HG03135 (cell line): ENCODE data around the gene PHF11.
"Not testable (repeated sequence)": the region's sequence is repeated elsewhere in the genome, so short reads cannot be mapped to it uniquely, and the experiment has no call there.

Experiments used
- ATAC-seq: cut with Tn5 transposase; IDR thresholded peaks from one replicate; pipeline ENCODE4 v1.9.1; 2021; ENCODE audit warnings: mild to moderate bottlenecking, moderate library complexity; ENCODE audit not compliant: unreplicated experiment

PHF11 gene

DNA sequence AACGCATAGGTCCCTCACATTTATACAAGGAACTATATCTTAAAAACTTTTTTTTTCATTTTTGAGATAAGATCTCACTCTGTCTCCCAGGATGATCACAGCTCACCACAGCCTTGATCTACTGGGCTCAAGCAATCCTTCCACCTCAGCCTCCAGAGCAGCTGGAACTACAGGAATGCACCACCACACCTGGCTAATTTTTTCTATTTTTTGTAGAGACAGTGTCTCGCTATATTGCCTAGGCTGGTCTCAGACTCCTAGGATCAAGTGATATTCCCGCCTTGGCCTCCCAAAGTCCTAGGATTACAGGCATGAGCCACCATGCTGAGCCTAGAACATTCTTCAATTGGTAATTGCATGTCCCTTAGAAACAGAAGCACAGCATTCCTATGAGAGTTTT is 47.9 kb downstream of the PHF11 start:
- no peak for ATAC-seq

- ATAC-seq, result no peak
Measured at GRCh38 chr13:49545661-49546060, 49.9 kb downstream of the PHF11 start.

GRCh38 chr13:49546561-49546960 is 50.8 kb downstream of the PHF11 start:
- no peak for ATAC-seq

DNA sequence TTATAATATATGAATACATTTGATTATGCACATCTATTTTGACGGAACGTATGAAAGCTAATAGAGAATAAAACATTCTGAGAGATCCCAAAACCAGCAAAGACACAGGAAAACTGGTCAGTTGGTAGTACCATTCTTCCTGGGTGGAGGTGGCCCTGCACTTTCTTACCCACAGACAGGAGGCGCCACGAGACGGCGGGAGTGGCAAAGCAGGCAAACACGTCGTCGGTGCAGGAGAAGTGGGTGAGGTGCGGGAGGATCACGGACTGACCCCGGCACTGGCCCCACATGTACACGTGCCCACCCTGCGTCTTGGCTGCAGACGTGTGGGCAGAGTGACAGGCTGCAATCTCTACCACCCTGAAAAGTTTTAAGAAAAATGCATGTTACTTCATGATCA is 53.5 kb downstream of the PHF11 start:
- no peak for ATAC-seq

DNA sequence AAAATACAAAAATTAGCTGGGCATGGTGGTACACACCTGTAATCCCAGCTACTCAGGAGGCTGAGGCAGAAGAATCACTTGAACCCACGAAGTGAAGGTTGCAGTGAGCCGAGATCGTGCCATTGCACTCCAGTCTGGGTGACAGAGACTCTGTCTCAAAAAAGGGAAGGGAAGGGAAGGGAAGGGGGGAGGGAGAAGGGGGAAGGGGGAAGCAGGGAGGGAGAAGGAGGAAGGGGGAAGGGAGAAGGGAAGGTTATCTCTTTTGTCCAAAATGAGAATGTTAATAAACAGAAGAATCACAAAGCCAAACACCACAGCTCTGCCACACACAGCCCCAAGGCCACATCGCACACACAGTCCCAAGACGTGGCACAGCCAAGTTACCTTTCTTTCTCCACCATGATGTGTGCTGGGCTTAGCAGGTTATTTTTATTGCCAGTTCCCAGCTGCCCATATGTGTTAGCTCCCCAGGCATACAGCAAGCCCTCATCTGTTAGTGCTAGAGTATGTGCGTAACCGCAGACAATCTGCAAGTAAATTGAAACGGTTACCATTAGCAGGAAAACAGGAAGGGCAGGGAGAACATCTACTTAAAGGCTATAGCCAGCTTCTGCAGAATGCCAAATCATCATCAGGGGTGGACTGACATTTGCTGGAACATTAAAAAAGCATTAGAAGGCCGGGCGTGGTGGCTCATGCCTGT is 55.3 kb downstream of the PHF11 start:
- ATAC-seq, result no peak

- ATAC-seq, result no peak
Measured at GRCh38 chr13:49553888-49554287, 58.1 kb downstream of the PHF11 start.

DNA sequence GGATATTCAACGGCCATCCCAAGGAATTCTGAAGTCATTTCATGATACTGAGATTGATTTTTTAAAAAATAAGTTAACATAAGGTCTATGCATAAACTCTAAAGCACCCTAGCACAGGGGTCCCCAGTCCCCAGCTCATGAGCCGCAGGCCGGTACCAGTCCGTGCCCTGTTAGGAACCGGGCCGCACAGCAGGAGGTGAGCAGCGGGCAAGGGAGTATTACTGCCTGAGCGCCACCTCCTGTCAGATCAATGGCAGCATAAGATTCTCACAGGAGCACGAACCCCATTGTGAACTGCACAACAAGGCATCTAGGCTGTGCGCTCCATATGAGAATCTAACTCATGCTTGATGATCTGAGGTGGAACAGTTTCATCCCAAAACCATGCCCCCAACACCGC is 58.6 kb downstream of the PHF11 start:
- no peak for ATAC-seq

- no peak for ATAC-seq
Measured at GRCh38 chr13:49559006-49559405, 63.3 kb downstream of the PHF11 start.

- peak; percentile 70 for ATAC-seq
Measured at GRCh38 chr13:49560270-49561061, 64.7 kb downstream of the PHF11 start.

- no peak for ATAC-seq
Measured at GRCh38 chr13:49561062-49561410, 65.3 kb downstream of the PHF11 start.

- ATAC-seq, result no peak
Measured at GRCh38 chr13:49563516-49563915, 67.8 kb downstream of the PHF11 start.

GRCh38 chr13:49565461-49565860 is 69.7 kb downstream of the PHF11 start:
- ATAC-seq, result not testable (repeated sequence)

- ATAC-seq, result no peak
Measured at GRCh38 chr13:49566461-49566860, 70.7 kb downstream of the PHF11 start.

DNA sequence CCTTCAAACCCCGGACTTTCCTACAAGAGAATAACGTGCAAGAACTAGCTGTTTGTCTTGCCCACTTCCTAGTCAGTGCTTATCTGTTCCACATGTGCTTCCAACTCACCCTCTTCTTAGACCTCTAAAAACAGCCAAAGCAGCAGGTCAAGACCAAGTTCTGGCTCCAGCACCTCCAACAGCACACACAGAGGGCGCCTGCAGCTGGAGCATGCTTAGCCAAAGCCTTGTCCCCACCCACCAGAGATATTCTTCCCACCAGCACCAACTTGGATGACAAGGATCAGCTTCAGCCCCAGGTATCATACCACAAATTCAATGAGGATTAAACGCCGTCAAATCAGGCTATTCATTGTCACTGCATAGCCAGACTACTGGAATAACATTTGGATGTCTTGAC is 71.7 kb downstream of the PHF11 start:
- ATAC-seq, result no peak

- ATAC-seq, result no peak
Measured at GRCh38 chr13:49569993-49570689, 74.4 kb downstream of the PHF11 start.

DNA sequence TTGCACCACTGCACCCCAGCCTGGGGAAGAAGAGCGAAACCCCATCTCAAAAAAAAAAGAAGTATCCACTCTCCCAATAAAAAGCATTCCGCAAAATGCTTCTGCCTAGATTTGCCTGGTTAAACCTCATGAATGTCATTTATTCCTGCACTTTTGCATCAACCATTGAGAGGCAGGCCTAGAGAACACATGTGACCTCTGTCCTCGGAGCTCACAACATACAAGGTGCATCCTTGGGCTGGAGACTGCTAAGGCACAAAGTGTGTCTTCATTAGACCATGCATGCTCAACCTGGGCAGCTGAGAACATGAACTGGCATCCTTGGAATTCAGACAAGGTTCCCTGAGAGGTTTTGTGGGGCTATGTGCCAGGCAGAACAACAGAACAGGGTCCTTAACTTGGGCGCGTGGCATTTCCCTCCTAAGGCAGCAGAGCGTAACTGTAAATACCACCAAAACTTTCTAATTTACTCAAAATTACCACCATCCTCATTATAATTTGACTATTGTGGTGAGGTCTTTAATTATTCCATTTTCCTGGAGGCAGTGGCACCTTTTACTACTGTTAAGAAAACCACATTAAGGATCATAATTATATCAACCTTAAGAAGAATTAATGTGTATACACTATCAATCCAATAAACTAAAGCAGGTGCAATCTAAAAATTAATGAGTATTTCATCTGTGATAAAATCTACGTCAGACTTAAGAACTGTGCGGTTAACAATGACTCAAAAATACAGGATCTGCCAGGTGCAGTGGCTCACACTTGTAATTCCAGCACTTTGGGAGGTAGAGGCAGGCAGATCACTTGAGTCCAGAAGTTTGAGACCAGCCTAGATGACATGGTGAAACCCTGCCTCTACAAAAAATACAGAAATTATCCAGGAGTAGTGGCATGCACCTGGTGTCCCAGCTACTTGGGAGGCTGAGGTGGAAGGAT is 75.8 kb downstream of the PHF11 start:
- no peak for ATAC-seq
